Measurements from ENCODE around the gene TEX101.

TEX101 gene

DNA sequence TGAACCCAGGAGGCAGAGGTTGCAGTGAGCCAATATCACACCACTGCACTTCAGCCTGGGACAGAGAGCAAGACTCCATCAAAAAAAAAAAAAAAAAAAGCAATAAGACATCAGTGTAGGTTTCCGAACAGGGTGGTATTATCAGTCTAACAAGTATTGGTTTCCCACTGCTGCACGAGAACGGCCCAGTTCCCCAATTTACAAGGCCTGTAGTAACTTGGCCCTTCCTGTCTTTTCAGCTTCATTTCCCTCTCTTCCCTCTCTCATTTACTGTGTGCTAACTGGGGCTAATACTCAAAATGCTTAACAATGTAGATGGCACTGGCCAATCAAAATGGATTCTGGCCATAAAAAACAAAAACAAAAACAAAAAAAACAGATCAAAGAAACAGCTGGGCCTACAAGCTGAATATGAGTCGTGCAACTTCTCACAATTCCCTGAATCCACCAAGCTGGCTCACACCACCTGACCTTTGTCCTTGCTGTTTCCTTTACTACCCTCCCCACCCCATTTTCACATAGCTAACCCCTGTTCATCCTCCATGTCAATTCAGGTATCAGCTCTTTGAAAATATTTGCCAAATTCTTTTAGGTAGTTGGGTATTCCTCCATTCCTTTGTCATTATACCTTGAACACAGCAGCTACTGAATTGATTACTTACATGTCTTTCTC lies 2.4 kb downstream of the TEX101 start:
- Histone ChIP-seq H3K9ac (ENCODE audit: low read depth, low read length) (no peak overlapping the region), H3K27ac (ENCODE audit: low read length) (no peak overlapping the region), H3K4me2 (ENCODE audit: insufficient read depth, low read length) (no peak overlapping the region), H3K4me1 (ENCODE audit: insufficient read depth, low read length) (no peaks in the 10 kb centered on the region), H3K27me3 (ENCODE audit: insufficient read depth, low read length, poor library complexity) (peaks cover 2% of the 10 kb centered on the region), H3K79me2 (ENCODE audit: insufficient read depth, low read length) (no peaks in the 10 kb centered on the region), H3K36me3 (ENCODE audit: insufficient read depth, low read length) (no peaks in the 10 kb centered on the region), H3K4me3 (ENCODE audit: low read depth in 1 of 2, low read length in 2 of 2) (no peak overlapping the region), H4K20me1 (ENCODE audit: insufficient read depth, low read length) (no peaks in the 10 kb centered on the region), H3K9me3 (ENCODE audit: insufficient read depth, low read length, severe bottlenecking) (no peaks in the 10 kb centered on the region), H2AFZ (ENCODE audit: low read depth, low read length) (no peak overlapping the region)
- ATAC-seq (ENCODE audit: insufficient read depth, low read depth) (no peak), DNase-seq (no peak)
- TF ChIP-seq CTCF (IDR thresholded peaks at IDR 0.05; ENCODE audit: borderline replicate concordance, extremely low read depth, low read length, poor library complexity, severe bottlenecking) (no peak), EZH2 (IDR thresholded peaks at IDR 0.05; ENCODE audit: borderline replicate concordance, low read depth, low read length, severe bottlenecking) (no peak)

GRCh38 chr19:43420954-43421353 lies 6.3 kb downstream of the TEX101 start:
- Histone ChIP-seq H3K27me3 (ENCODE audit: insufficient read depth, low read length, poor library complexity) (peaks cover 2% of the 10 kb centered on the region), H4K20me1 (ENCODE audit: insufficient read depth, low read length) (no peaks in the 10 kb centered on the region), H3K9ac (ENCODE audit: low read depth, low read length) (no peak overlapping the region), H3K9me3 (ENCODE audit: insufficient read depth, low read length, severe bottlenecking) (no peaks in the 10 kb centered on the region), H3K4me2 (ENCODE audit: insufficient read depth, low read length) (no peak overlapping the region), H3K4me3 (ENCODE audit: low read depth in 1 of 2, low read length in 2 of 2) (no peak overlapping the region), H3K27ac (ENCODE audit: low read length) (no peak overlapping the region), H3K36me3 (ENCODE audit: insufficient read depth, low read length) (no peaks in the 10 kb centered on the region), H3K4me1 (ENCODE audit: insufficient read depth, low read length) (no peaks in the 10 kb centered on the region), H3K79me2 (ENCODE audit: insufficient read depth, low read length) (no peaks in the 10 kb centered on the region), H2AFZ (ENCODE audit: low read depth, low read length) (no peak overlapping the region)
- TF ChIP-seq CTCF (IDR thresholded peaks at IDR 0.05; ENCODE audit: borderline replicate concordance, extremely low read depth, low read length, poor library complexity, severe bottlenecking), result no peak
- DNase-seq (no peak), ATAC-seq (ENCODE audit: insufficient read depth, low read depth) (no peak)

- Histone ChIP-seq H3K9ac (ENCODE audit: low read depth, low read length) (no peak overlapping the region), H3K4me2 (ENCODE audit: insufficient read depth, low read length) (no peak overlapping the region), H3K4me1 (ENCODE audit: insufficient read depth, low read length) (no peaks in the 10 kb centered on the region), H4K20me1 (ENCODE audit: insufficient read depth, low read length) (no peaks in the 10 kb centered on the region), H3K27ac (ENCODE audit: low read length) (no peak overlapping the region), H3K4me3 (ENCODE audit: low read depth in 1 of 2, low read length in 2 of 2) (no peak overlapping the region), H3K79me2 (ENCODE audit: insufficient read depth, low read length) (no peaks in the 10 kb centered on the region), H2AFZ (ENCODE audit: low read depth, low read length) (no peak overlapping the region), H3K36me3 (ENCODE audit: insufficient read depth, low read length) (no peaks in the 10 kb centered on the region), H3K9me3 (ENCODE audit: insufficient read depth, low read length, severe bottlenecking) (no peaks in the 10 kb centered on the region), H3K27me3 (ENCODE audit: insufficient read depth, low read length, poor library complexity) (peaks cover 2% of the 10 kb centered on the region)
- ATAC-seq (ENCODE audit: insufficient read depth, low read depth) (no peak), DNase-seq (no peak)
- TF ChIP-seq EZH2 (IDR thresholded peaks at IDR 0.05; ENCODE audit: borderline replicate concordance, low read depth, low read length, severe bottlenecking) (no peak), CTCF (IDR thresholded peaks at IDR 0.05; ENCODE audit: borderline replicate concordance, extremely low read depth, low read length, poor library complexity, severe bottlenecking) (no peak)
Observed at GRCh38 chr19:43422000-43422688, 7.5 kb downstream of the TEX101 start.
